ENCODE results near the gene KIAA0232. TPM values are rescaled to one million over a fixed set of nuclear protein-coding genes. Genes with fewer than 3 reads are reported as not detected.
A peak's percentile ranks its signal among the peaks of the same experiment; 100 is the strongest.
"Not testable (repeated sequence)": the region's sequence is repeated elsewhere in the genome, so short reads cannot be mapped to it uniquely, and the experiment has no call there.

Gene KIAA0232
- polyA plus RNA-seq, 4 donors: 6.7 to 21.5 (median 8.6) TPM

- DNase-seq (no peak), FAIRE-seq (no peak)
- Histone ChIP-seq H3K4me3 (ENCODE audit: low read depth in 1 of 3, low read length in 3 of 3) (no peak overlapping the region), H3K36me3 (ENCODE audit: control insufficient read depth in 3 of 3, insufficient read depth in 2 of 3, low read depth in 1 of 3, low read length in 3 of 3) (no peaks in the 10 kb centered on the region), H3K27me3 (ENCODE audit: control insufficient read depth in 3 of 3, insufficient read depth in 3 of 3, low read length in 3 of 3) (no peaks in the 10 kb centered on the region), H3K27ac (ENCODE audit: low read depth in 1 of 3, low read length in 2 of 3) (peak overlapping the region in 1 of 3 donors; percentile 53), H3K9me3 (ENCODE audit: control insufficient read depth in 2 of 2, insufficient read depth in 1 of 2, low read depth in 1 of 2, low read length in 1 of 2) (no peaks in the 10 kb centered on the region), H3K4me1 (ENCODE audit: control insufficient read depth in 3 of 3, insufficient read depth in 2 of 3, low read depth in 1 of 3, low read length in 2 of 3) (peaks cover 3 to 39% (median 5%) of the 10 kb centered on the region in 3 donors)
- WGBS, 3 donors: 41 to 81% (median 73%) methylated on average over 6 of the region's 6 CpGs
Observed at GRCh38 chr4:6752486-6752829, 30.1 kb upstream of the KIAA0232 start.

DNA sequence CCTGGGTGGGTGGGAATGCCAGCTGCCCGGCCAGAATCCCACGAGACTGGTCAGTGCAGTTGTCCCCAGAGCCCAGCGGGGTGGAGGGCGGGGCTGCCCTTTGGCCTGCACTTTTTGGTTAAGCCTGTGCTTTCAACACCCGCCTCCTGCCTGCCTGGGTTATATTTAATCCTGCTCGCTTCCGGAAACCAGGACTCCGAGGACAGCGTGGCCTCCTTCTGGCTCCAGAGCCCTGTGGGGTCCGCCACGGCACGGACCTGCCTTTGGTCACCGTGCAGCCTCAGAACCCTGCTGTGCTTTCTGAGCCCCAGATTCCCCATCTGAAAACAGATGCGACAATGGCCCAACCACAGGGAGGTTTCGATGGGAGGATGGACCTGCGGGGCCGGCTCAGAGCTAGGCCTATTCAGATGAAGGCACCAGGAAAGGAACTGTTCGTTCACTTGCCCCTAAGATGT, 29.4 kb upstream of the KIAA0232 start:
- no peaks in the 10 kb centered on the region for H3K36me3 ChIP-seq (ENCODE audit: control insufficient read depth in 3 of 3, insufficient read depth in 2 of 3, low read depth in 1 of 3, low read length in 3 of 3)
- DNase-seq: peak; percentile 19 to 67
- no peak for FAIRE-seq
- H3K27ac ChIP-seq (ENCODE audit: low read depth in 1 of 3, low read length in 2 of 3): peak overlapping the region in 1 of 3 donors; percentile 26
- H3K4me1 ChIP-seq (ENCODE audit: control insufficient read depth in 3 of 3, insufficient read depth in 2 of 3, low read depth in 1 of 3, low read length in 2 of 3): peaks cover 3 to 33% (median 4%) of the 10 kb centered on the region in 3 donors
- no peak overlapping the region for H3K4me3 ChIP-seq (ENCODE audit: low read depth in 1 of 3, low read length in 3 of 3)
- WGBS, 3 donors: 41 to 71% (median 53%) methylated on average over 18 of the region's 18 CpGs
- no peaks in the 10 kb centered on the region for H3K9me3 ChIP-seq (ENCODE audit: control insufficient read depth in 2 of 2, insufficient read depth in 1 of 2, low read depth in 1 of 2, low read length in 1 of 2)
- no peaks in the 10 kb centered on the region for H3K27me3 ChIP-seq (ENCODE audit: control insufficient read depth in 3 of 3, insufficient read depth in 3 of 3, low read length in 3 of 3)

DNA sequence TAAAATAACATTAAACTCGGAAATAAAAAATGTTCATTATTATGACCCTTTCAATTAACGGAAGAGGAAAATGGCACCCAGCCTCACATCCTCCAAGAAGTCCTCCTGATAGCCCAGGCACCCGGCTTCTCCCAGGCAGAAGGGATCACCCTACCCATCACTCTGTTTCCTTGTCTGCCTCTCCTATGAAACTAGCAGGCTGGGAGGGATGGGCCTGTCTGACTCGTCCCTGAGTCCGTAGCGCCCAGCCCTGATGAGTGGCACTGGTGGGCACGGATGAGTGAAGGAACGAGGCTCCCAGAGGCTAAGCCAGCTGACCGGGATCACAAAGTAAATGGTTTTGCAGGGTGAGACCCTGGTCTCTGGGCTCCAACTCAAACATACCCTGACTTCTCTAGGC, 28.6 kb upstream of the KIAA0232 start:
- no peak for DNase-seq
- no peak overlapping the region for H3K27ac ChIP-seq (ENCODE audit: low read depth in 1 of 3, low read length in 2 of 3)

GRCh38 chr4:6754481-6755087, 27.9 kb upstream of the KIAA0232 start:
- H3K36me3 ChIP-seq (ENCODE audit: control insufficient read depth in 3 of 3, insufficient read depth in 2 of 3, low read depth in 1 of 3, low read length in 3 of 3): no peaks in the 10 kb centered on the region
- H3K4me1 ChIP-seq (ENCODE audit: control insufficient read depth in 3 of 3, insufficient read depth in 2 of 3, low read depth in 1 of 3, low read length in 2 of 3): peaks cover 0 to 22% (median 0%) of the 10 kb centered on the region in 3 donors
- DNase-seq (no peak), FAIRE-seq (no peak)
- no peak overlapping the region for H3K27ac ChIP-seq (ENCODE audit: low read depth in 1 of 3, low read length in 2 of 3)
- H3K4me3 ChIP-seq (ENCODE audit: low read depth in 1 of 3, low read length in 3 of 3): no peak overlapping the region
- H3K27me3 ChIP-seq (ENCODE audit: control insufficient read depth in 3 of 3, insufficient read depth in 3 of 3, low read length in 3 of 3): no peaks in the 10 kb centered on the region
- 89 to 97% (median 90%) methylated on average over 3 of the region's 3 CpGs for WGBS, 3 donors
- no peaks in the 10 kb centered on the region for H3K9me3 ChIP-seq (ENCODE audit: control insufficient read depth in 2 of 2, insufficient read depth in 1 of 2, low read depth in 1 of 2, low read length in 1 of 2)

More for the DNA sequence above, 28.6 kb upstream of the KIAA0232 start:
- no peaks in the 10 kb centered on the region for H3K36me3 ChIP-seq (ENCODE audit: control insufficient read depth in 3 of 3, insufficient read depth in 2 of 3, low read depth in 1 of 3, low read length in 3 of 3)
- FAIRE-seq: no peak
- no peaks in the 10 kb centered on the region for H3K27me3 ChIP-seq (ENCODE audit: control insufficient read depth in 3 of 3, insufficient read depth in 3 of 3, low read length in 3 of 3)
- peaks cover 0 to 28% (median 0%) of the 10 kb centered on the region in 3 donors for H3K4me1 ChIP-seq (ENCODE audit: control insufficient read depth in 3 of 3, insufficient read depth in 2 of 3, low read depth in 1 of 3, low read length in 2 of 3)
- no peak overlapping the region for H3K4me3 ChIP-seq (ENCODE audit: low read depth in 1 of 3, low read length in 3 of 3)
- 89 to 93% (median 93%) methylated on average over 9 of the region's 9 CpGs for WGBS, 3 donors
- H3K9me3 ChIP-seq (ENCODE audit: control insufficient read depth in 2 of 2, insufficient read depth in 1 of 2, low read depth in 1 of 2, low read length in 1 of 2): no peaks in the 10 kb centered on the region

DNA sequence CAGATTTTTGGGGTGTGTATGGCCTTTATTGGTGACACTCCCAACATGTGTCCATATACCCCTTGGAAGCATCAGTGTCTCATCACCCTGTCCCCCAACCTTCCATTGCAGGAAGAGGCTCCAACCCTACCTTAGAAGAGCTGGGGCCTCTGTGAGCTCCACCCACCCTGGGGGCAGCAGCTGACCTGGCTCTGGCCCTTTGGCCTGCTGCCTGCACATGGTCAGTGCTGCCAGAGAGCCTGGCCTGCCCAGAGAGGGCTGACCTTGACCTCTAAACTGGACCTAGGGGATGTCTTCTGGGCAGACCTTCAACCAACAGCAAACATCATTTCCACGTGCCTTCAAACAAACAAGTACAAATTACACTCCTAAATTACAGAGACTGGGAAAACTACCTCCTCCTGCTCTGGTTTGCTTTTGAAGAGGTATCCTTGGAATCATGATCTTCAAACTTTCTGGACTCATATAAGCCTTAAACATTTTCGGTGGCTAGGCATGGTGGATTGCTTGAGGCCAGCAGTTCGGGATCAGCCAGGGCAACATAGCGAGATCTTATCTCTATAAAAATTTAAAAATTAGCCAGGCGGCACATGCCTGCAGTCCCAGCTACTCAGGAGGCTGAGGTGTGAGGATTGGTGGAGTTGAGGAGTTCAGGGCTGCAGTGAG, 27.3 kb upstream of the KIAA0232 start:
- no peaks in the 10 kb centered on the region for H3K27me3 ChIP-seq (ENCODE audit: control insufficient read depth in 3 of 3, insufficient read depth in 3 of 3, low read length in 3 of 3)
- no peak for DNase-seq
- H3K4me3 ChIP-seq (ENCODE audit: low read depth in 1 of 3, low read length in 3 of 3): no peak overlapping the region
- no peaks in the 10 kb centered on the region for H3K36me3 ChIP-seq (ENCODE audit: control insufficient read depth in 3 of 3, insufficient read depth in 2 of 3, low read depth in 1 of 3, low read length in 3 of 3)
- peaks cover 0 to 16% (median 0%) of the 10 kb centered on the region in 3 donors for H3K4me1 ChIP-seq (ENCODE audit: control insufficient read depth in 3 of 3, insufficient read depth in 2 of 3, low read depth in 1 of 3, low read length in 2 of 3)
- no peaks in the 10 kb centered on the region for H3K9me3 ChIP-seq (ENCODE audit: control insufficient read depth in 2 of 2, insufficient read depth in 1 of 2, low read depth in 1 of 2, low read length in 1 of 2)
- no peak for FAIRE-seq
- H3K27ac ChIP-seq (ENCODE audit: low read depth in 1 of 3, low read length in 2 of 3): no peak overlapping the region
- 61 to 74% (median 62%) methylated on average over 5 of the region's 5 CpGs for WGBS, 3 donors

- not testable (repeated sequence) for H3K27me3 ChIP-seq (ENCODE audit: control insufficient read depth in 3 of 3, insufficient read depth in 3 of 3, low read length in 3 of 3); H3K36me3 ChIP-seq (ENCODE audit: control insufficient read depth in 3 of 3, insufficient read depth in 2 of 3, low read depth in 1 of 3, low read length in 3 of 3); H3K4me3 ChIP-seq (ENCODE audit: low read depth in 1 of 3, low read length in 3 of 3); H3K4me1 ChIP-seq (ENCODE audit: control insufficient read depth in 3 of 3, insufficient read depth in 2 of 3, low read depth in 1 of 3, low read length in 2 of 3); FAIRE-seq; H3K27ac ChIP-seq (ENCODE audit: low read depth in 1 of 3, low read length in 2 of 3); DNase-seq; H3K9me3 ChIP-seq (ENCODE audit: control insufficient read depth in 2 of 2, insufficient read depth in 1 of 2, low read depth in 1 of 2, low read length in 1 of 2)
- WGBS, 3 donors: 46 to 68% (median 57%) methylated on average over 2 of the region's 6 CpGs
Observed at GRCh38 chr4:6756345-6756744, 26.2 kb upstream of the KIAA0232 start.

DNA sequence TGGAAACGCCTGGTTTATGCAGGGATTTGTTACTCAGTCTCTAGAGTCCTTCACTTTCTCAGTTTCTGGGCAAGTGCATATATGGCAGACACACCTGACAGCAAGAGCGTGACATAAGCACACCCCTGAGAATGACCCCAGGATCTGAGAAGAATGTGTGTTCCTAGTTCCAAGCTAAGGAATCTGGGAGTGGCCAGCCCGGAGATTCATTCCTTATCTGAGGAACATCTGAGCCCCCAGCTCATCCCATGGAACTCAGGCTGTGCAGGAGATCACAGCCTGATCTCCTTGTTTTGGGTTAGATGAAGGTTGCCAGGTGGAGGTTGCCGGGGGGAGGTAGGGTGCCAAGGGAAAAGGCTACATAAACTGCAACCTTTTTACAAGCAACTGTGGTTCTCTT, 23.8 kb upstream of the KIAA0232 start:
- H3K27ac ChIP-seq (ENCODE audit: low read depth in 1 of 3, low read length in 2 of 3): no peak overlapping the region
- H3K27me3 ChIP-seq (ENCODE audit: control insufficient read depth in 3 of 3, insufficient read depth in 3 of 3, low read length in 3 of 3): no peaks in the 10 kb centered on the region
- WGBS, 3 donors: 69 to 81% (median 80%) methylated on average over 4 of the region's 4 CpGs
- no peak overlapping the region for H3K4me3 ChIP-seq (ENCODE audit: low read depth in 1 of 3, low read length in 3 of 3)
- FAIRE-seq (no peak), DNase-seq (peak in 1 of 2 donors; percentile 20)
- no peaks in the 10 kb centered on the region for H3K9me3 ChIP-seq (ENCODE audit: control insufficient read depth in 2 of 2, insufficient read depth in 1 of 2, low read depth in 1 of 2, low read length in 1 of 2)
- H3K36me3 ChIP-seq (ENCODE audit: control insufficient read depth in 3 of 3, insufficient read depth in 2 of 3, low read depth in 1 of 3, low read length in 3 of 3): no peaks in the 10 kb centered on the region
- no peaks in the 10 kb centered on the region for H3K4me1 ChIP-seq (ENCODE audit: control insufficient read depth in 3 of 3, insufficient read depth in 2 of 3, low read depth in 1 of 3, low read length in 2 of 3)

DNA sequence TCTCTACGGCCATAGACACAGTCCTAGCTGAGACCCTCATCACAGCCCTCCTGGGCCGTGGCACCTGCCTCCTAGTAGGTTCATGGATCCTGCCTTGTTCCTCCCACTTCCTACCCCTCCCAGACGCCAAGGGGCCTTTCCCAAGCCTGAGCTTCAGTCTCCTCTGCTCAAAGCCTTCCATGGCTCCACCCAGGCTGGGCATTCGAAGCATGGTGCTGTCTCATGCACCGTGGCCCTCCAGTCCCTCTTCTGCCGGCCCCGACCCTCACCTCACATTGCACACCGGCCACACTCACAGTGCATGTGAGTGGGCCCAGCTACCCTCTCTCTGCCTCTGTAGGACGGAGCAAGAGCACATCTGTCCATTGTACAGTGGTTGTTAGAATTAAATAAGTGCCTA, 21.7 kb upstream of the KIAA0232 start:
- WGBS, 3 donors: 90 to 95% (median 91%) methylated on average over 9 of the region's 9 CpGs
- Histone ChIP-seq H3K9me3 (ENCODE audit: control insufficient read depth in 2 of 2, insufficient read depth in 1 of 2, low read depth in 1 of 2, low read length in 1 of 2) (no peaks in the 10 kb centered on the region), H3K4me1 (ENCODE audit: control insufficient read depth in 3 of 3, insufficient read depth in 2 of 3, low read depth in 1 of 3, low read length in 2 of 3) (peaks cover 0 to 2% (median 0%) of the 10 kb centered on the region in 3 donors), H3K4me3 (ENCODE audit: low read depth in 1 of 3, low read length in 3 of 3) (no peak overlapping the region), H3K27ac (ENCODE audit: low read depth in 1 of 3, low read length in 2 of 3) (no peak overlapping the region), H3K27me3 (ENCODE audit: control insufficient read depth in 3 of 3, insufficient read depth in 3 of 3, low read length in 3 of 3) (no peaks in the 10 kb centered on the region), H3K36me3 (ENCODE audit: control insufficient read depth in 3 of 3, insufficient read depth in 2 of 3, low read depth in 1 of 3, low read length in 3 of 3) (no peaks in the 10 kb centered on the region)
- FAIRE-seq: no peak
- no peak for DNase-seq

Measured in small intestine (tissue), 7 donors.